ENCODE measurements around the gene MACC1.

The MACC1 gene, protein sequence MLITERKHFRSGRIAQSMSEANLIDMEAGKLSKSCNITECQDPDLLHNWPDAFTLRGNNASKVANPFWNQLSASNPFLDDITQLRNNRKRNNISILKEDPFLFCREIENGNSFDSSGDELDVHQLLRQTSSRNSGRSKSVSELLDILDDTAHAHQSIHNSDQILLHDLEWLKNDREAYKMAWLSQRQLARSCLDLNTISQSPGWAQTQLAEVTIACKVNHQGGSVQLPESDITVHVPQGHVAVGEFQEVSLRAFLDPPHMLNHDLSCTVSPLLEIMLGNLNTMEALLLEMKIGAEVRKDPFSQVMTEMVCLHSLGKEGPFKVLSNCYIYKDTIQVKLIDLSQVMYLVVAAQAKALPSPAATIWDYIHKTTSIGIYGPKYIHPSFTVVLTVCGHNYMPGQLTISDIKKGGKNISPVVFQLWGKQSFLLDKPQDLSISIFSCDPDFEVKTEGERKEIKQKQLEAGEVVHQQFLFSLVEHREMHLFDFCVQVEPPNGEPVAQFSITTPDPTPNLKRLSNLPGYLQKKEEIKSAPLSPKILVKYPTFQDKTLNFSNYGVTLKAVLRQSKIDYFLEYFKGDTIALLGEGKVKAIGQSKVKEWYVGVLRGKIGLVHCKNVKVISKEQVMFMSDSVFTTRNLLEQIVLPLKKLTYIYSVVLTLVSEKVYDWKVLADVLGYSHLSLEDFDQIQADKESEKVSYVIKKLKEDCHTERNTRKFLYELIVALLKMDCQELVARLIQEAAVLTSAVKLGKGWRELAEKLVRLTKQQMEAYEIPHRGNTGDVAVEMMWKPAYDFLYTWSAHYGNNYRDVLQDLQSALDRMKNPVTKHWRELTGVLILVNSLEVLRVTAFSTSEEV

DNA sequence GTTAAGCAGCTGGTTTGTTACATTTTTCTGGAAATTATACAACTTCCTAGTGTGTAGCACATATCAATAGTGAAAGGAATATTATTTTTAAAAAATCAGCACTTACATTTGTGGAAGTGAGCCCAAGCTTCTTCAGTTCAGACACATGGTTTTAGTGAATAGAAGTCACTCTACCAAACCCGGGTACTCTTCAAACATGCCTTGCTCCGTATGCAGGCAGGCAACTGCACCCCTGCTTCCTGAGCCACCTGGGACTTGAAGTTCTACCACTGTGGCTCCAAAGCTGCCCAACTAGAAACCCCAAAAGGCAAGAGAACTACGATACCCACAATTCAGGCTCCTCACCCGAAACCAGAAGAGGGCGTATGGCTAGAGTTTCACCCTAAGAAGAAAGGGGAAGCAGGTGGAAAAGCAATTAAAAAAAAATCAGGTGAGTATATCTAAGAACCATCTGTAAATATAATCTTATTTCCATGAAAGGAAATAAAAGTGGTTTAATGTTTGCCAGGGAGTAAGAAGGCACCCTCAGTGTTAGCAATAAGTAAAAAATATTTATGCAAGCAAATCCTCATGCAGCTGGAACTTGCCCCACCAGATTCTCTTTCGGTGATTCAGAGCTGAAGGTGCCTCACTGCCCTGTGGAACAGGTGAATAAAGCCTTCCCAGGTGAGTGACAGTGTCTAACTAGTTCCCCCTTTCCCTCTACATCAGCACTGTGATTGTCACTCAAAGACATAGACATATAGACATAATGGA is at the start of gene MACC1:
Gene MACC1, minus strand, starts transcription at position 192 of the 756 bp plus-strand sequence. CDS start 55,522 bp downstream, outside the sequence.
- no peak for DNase-seq

GRCh38 chr7:20264623-20265022 is 47.4 kb upstream of the MACC1 start:
- no peak for DNase-seq

- no peak for DNase-seq
Observed at GRCh38 chr7:20260223-20260622, 43.0 kb upstream of the MACC1 start.

DNA sequence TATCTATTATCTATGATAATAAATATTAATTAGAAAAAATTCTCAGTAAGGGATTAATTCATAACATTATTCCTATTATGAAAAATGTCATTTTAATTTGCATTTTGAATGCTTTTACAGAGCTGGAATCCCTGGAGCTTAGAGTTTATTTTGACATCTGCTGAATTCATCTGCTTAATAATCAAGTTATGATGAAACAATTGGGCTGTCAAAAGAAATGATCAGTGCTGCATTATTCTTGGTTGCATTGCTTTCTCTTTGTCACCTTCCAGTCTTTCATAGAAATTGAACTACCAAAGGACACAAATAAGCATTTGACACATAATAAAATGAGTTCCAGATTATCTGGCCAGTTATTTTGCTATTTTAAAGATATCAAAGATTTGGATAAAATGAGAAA is 40.0 kb upstream of the MACC1 start:
- DNase-seq: no peak

DNA sequence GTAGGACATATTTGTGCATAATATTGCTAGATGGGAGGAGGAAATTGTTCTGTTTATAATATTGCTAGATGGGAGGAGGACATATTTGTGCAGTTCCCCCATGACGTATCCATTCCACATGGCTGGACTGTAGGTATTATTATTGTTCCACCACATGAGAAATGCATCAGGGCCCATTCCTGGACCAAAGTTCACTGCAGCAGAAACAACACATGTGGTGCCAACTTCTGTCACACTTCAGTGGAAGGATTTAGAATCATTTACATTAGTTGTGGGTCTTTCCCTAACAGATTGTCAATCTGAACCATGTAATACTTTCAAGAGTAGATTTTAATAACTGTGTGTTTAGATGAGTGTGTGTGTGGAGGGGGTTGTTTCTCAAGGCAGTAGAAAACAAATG is 32.7 kb upstream of the MACC1 start:
- no peak for DNase-seq

- DNase-seq: no peak
Observed at GRCh38 chr7:20249376-20249775, 32.2 kb upstream of the MACC1 start.

DNA sequence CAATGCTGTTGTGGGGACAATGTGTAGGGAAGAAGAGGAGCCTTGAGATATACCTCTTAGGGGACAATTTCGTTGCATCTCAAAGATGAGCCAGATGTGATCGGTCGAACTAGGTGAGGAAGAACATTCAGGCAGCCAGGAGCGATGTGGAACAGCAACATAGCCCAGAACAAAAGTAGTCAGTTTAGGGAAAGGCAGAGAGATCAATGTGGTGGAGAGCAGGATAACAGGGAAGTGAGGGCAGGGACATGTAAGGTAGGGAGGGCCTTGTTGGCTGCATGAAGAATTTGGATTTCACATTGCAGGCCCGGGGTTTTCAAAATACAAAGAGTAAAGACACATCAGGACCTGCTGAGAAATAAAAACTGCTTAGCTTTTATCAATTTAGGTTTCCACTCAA is 29.1 kb upstream of the MACC1 start:
- no peak for DNase-seq

- no peak for DNase-seq
Observed at GRCh38 chr7:20244334-20245120, 27.3 kb upstream of the MACC1 start.

- DNase-seq: no peak
Observed at GRCh38 chr7:20241911-20242261, 24.7 kb upstream of the MACC1 start.

DNA sequence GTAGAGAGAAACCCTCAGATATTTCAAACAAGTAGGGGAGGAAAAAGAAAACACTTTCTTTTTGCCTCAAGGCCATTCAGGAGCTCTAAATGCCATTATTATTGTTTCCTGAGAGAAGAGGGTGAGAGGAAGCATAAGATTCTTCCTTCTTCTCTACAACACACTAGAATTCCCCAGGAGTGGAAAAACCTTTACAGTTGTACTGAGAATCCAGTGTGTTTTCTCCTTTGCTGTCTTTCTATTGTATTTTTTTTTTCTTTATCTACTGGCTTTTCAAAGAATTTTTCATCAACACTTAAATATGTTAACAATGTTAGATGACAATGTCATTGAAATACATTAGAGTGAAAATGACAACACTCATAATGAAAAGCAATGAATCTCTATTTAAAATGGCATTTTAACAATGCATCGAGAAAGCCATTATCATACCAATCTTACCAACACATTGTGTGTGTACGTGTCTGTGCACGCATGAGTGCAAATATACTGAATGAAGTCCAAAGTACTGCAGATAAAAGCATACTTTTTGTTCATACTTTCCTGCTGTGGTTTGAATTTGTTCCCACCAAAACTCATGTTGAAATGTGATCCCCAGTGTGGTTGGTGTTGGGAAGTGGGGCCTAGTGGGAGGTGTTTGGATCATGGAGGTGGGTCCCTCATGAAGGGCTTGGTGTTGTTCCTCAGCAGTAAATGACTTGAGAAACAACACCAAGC is 24.2 kb upstream of the MACC1 start:
- no peak for DNase-seq

- DNase-seq: peak; percentile 50
Observed at GRCh38 chr7:20240080-20240926, 23.1 kb upstream of the MACC1 start.

DNA sequence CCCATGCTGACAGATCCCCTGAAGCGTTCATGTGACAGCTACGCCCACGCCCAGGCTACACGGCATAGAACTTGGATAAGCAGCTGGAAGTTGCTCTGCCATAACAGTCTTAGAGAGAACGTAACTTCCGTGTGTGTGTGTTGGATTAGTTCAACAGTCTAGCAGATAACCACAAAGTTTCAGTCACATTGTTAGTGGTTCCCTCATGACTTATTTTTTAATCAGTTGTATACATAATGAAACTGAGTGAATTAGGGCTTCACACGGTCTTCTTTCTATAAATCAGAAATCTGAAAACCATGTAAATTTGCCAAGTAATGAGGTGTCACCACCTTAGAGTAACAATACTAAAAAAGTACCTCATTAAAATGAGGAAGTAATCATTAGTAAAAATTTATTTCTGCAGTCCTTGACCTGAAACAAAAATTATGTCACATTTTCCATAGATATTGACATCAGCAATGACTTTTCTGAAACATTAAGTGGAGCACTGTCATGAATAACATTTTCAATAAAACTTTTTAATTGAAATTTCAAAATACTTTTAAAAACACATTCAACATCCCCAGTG is 21.7 kb upstream of the MACC1 start:
- DNase-seq: peak; percentile 81

DNA sequence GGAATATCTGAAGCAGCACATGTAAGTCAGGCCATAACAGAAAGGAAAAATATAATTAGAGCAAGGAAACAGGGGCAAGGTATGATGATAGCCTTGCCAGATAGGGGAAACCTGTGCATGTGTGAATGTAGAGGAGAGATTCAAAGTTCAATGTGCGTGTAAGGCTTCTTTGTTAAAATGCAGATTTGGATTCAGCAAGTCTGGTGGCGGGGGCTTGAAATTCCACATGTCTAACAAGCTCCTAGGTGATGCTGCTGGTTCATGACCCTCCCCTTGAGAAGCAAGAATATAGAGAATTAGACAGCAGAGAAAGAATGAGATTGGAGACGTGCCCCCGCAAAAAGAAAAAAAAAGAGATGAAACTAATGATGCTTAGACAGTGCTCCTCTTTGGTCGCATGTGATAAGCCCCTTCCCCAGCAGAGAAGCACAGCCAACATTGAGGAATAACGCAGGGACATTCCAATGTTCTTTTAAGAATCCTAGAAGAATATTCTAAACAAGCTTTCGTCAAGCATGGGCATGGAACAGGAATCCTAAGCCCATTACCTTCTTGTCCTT is 21.1 kb upstream of the MACC1 start:
- no peak for DNase-seq

GRCh38 chr7:20237464-20238193 is 20.4 kb upstream of the MACC1 start:
- DNase-seq: no peak

DNA sequence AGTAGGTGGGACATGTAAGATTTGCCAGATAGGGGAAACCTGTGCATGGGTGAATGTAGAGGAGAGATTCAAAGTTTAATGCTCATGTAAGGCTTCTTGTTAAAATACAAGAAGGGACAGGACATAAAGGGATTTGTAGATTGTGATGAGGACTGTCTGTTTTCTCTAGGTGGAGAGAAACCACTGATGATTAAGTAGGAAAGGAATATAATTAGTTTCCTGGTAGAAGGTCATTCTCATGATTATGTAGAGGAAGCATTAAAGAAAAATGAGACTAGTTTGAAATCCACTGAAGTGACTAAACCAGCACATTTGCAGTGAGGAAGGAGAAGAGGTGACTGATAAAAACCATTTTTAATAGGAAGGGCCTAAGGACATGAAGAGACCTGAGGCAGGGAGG is 19.6 kb upstream of the MACC1 start:
- no peak for DNase-seq

- DNase-seq: no peak
Observed at GRCh38 chr7:20236043-20236442, 18.9 kb upstream of the MACC1 start.

DNA sequence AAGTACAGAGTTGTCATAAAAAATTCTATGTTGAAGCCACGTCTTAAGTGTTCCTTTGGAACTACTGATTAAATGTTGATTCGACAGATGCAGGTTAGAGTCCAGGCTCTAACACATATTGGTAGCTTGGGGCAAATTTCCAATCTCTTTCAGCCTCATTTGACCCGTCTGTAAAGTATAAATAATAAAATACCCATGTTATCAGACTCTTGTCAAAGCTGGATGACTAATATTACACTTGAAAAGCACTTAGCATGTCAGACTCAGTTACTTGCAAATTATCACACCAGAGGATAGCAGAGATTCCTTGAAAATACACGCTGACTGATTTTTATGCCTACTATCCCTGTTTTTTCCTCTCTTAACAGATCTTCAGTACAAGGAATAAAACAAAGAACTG is 18.1 kb upstream of the MACC1 start:
- no peak for DNase-seq

GRCh38 chr7:20233362-20233761 is 16.2 kb upstream of the MACC1 start:
- no peak for DNase-seq

GRCh38 chr7:20232848-20233247 is 15.7 kb upstream of the MACC1 start:
- DNase-seq: no peak
